Muscle layer of duodenum (tissue), 2 donors: ENCODE measurements around the gene CLDN22.
A peak's percentile ranks its signal among the peaks of the same experiment; 100 is the strongest.

Source experiments
- H3K27ac ChIP-seq: one replicate; pipeline ENCODE4 v1.7.0; 2013; ENCODE audit warnings: mild to moderate bottlenecking, low read length
- H3K27me3 ChIP-seq: one replicate; pipeline ENCODE4 v1.7.0; 2013; ENCODE audit warnings: low read depth, mild to moderate bottlenecking, control low read depth, low read length
- H3K36me3 ChIP-seq, 2 donors: one replicate each; pipeline ENCODE4 v1.7.0; 2013; ENCODE audit warnings: low read length in 2 of 2, control low read depth in 1 of 2, mild to moderate bottlenecking in 1 of 2; ENCODE audit not compliant: insufficient read depth in 2 of 2, control insufficient read depth in 1 of 2
- H3K4me1 ChIP-seq, 2 donors: one replicate each; pipeline ENCODE4 v1.7.0; 2013; ENCODE audit warnings: low read length in 2 of 2, mild to moderate bottlenecking in 2 of 2, control low read depth in 1 of 2, moderate library complexity in 1 of 2; ENCODE audit not compliant: insufficient read depth in 2 of 2, control insufficient read depth in 1 of 2
- H3K4me3 ChIP-seq, 2 donors: one replicate each; pipeline ENCODE4 v1.7.0; 2013; ENCODE audit warnings: low read length in 2 of 2, low read depth in 1 of 2, mild to moderate bottlenecking in 1 of 2
- H3K9me3 ChIP-seq, 2 donors: one replicate each; pipeline ENCODE4 v1.7.0; 2013; ENCODE audit warnings: low read length in 2 of 2, control low read depth in 1 of 2, mild to moderate bottlenecking in 1 of 2; ENCODE audit not compliant: control insufficient read depth in 1 of 2
- donor health status: healthy.

CLDN22 gene

DNA sequence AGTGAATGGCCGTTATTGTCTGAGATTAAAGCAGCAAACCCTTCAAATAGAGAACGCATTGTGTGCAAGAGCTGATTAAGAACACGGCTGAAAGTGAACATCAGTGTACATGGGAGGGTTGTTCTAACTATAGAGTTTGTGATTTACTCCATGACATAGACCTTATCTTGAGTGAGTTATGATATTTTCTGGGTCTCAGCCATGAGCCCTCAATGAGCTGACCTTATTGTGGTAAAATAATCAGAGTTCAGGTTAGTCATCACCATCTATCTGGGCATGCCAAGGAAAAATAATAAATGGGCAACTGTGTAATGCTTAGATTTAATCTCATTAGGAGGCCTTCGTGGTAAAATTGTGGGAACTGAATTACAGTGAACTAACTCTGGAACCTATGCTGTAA, 35.3 kb upstream of the CLDN22 start:
- Histone ChIP-seq H3K27ac (peak overlapping the region; percentile 39), H3K4me1 (peaks cover 0 to 4% of the 10 kb centered on the region in 2 donors), H3K4me3 (no peak overlapping the region), H3K27me3 (no peaks in the 10 kb centered on the region), H3K9me3 (no peaks in the 10 kb centered on the region), H3K36me3 (no peaks in the 10 kb centered on the region)

DNA sequence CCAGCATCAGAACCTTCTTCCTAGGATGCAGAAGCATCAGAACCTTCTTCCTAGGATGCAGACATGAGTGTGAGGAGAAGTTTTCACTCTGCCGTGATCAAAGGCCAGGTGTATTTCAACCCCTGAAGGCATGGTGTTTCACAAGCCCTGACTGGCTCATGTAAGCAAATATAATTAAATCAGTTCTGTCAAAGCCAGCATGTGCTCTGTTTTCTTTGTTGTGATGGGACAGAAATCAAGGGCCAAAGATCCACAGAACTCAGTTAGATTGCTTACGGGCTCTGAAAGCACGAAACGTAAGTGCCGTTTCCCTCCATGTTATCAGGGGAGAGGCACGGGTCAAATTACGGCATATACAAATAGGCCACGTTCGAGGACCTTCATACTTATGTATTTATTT, 34.1 kb upstream of the CLDN22 start:
- Histone ChIP-seq H3K4me1 (peaks cover 0 to 4% of the 10 kb centered on the region in 2 donors), H3K27me3 (no peaks in the 10 kb centered on the region), H3K4me3 (no peak overlapping the region), H3K27ac (no peak overlapping the region), H3K9me3 (no peaks in the 10 kb centered on the region), H3K36me3 (no peaks in the 10 kb centered on the region)

DNA sequence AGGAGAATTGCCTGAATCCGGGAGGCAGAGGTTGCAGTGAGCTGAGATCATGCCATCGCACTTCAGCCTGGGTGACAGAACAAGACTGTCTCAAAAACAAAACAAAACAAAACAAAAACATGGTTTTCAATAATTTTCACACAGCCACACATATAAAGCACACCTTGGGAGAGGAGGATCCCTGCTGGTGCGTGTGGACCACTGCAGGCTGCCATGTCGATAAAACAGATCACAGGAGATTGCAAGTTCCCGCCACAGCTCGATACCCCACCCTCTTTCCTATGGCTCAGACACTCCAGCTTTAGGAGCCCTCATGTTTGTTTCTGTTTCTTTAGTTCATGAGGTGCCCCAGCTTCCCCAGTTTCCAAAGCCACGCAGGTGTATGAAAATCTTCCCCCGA, 33.5 kb upstream of the CLDN22 start:
- Histone ChIP-seq H3K27ac (no peak overlapping the region), H3K36me3 (no peaks in the 10 kb centered on the region), H3K4me3 (no peak overlapping the region), H3K9me3 (no peaks in the 10 kb centered on the region), H3K27me3 (no peaks in the 10 kb centered on the region), H3K4me1 (peaks cover 0 to 4% of the 10 kb centered on the region in 2 donors)

DNA sequence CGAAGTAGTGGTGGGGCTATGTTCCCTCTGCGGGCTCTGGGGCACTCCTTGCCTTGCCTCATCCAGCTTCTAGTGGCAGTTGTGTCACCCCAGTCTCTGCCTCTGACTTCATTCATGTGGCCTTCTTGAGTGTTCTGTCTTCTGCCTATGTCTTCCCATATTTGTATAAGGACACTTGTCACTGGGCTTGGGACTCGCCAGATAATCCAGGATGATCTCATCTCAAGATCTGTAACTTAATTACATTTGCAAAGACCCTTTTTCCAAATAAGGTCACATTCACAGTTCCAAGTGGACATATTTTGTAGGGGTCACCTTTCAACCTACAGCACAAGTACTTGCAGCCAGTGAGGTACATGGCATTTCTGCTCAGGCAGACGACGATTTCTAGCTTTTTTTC, 32.5 kb upstream of the CLDN22 start:
- no peaks in the 10 kb centered on the region for H3K27me3 ChIP-seq
- no peaks in the 10 kb centered on the region for H3K9me3 ChIP-seq
- no peak overlapping the region for H3K4me3 ChIP-seq
- peaks cover 0 to 4% of the 10 kb centered on the region in 2 donors for H3K4me1 ChIP-seq
- H3K36me3 ChIP-seq = no peaks in the 10 kb centered on the region
- no peak overlapping the region for H3K27ac ChIP-seq

DNA sequence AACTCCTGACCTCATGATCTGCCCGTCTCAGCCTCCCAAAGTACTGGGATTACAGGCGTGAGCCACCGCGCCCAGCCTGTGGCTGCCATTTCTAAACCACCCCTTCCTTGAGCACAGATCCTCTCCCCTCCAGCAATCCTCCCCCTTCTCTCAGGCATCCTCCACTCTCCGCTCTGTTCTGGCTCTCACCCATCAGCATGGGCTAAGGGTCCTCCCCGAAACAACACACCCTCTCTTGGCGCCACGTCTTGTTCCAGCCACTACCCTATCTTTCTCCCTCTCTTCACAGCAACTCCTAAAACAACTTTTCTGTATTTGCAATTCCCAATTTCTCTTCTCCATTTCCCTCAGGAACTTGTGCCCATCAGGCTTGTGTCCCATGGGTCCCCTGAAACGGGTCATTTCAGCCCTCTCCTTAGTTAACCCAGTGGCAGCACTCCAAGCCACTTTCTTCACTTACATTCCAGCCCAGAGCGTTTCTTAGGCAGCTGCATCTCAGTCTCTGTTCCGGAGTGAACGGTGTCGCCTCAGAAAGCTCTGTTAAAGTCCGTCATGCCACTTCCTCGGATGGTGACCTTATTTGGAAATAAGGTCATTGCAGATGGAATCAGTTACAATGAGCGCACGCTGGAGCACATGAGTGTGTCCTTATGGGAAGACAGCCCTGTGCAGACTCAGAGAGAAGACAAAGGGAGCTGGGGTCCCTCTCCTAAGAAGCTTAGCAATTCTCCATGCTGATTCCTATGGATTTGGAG, 30.4 kb upstream of the CLDN22 start:
- no peak overlapping the region for H3K4me3 ChIP-seq
- H3K27ac ChIP-seq = no peak overlapping the region
- no peaks in the 10 kb centered on the region for H3K4me1 ChIP-seq
- no peaks in the 10 kb centered on the region for H3K27me3 ChIP-seq
- no peaks in the 10 kb centered on the region for H3K9me3 ChIP-seq
- no peaks in the 10 kb centered on the region for H3K36me3 ChIP-seq

DNA sequence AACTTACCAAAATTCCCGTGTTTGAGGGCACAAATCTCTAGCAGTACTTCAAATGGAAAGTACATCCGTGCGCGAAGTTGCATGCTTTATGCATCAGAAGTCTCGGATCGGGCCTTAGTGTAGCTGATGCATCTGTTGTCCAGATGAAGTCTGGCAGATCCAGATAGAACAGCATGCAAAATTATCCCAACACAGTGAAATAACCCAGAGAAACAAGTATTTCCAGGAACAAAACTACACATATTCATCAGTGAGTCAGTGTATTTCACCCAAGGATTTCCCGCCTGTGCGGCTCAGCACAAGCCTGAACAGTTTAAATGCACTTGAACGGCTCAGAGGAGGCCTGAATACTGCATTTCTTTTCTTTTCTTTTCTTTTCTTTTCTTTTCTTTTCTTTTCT, 29.6 kb upstream of the CLDN22 start:
- Histone ChIP-seq H3K27ac (no peak overlapping the region), H3K36me3 (no peaks in the 10 kb centered on the region), H3K27me3 (no peaks in the 10 kb centered on the region), H3K4me3 (no peak overlapping the region), H3K9me3 (no peaks in the 10 kb centered on the region), H3K4me1 (no peaks in the 10 kb centered on the region)

DNA sequence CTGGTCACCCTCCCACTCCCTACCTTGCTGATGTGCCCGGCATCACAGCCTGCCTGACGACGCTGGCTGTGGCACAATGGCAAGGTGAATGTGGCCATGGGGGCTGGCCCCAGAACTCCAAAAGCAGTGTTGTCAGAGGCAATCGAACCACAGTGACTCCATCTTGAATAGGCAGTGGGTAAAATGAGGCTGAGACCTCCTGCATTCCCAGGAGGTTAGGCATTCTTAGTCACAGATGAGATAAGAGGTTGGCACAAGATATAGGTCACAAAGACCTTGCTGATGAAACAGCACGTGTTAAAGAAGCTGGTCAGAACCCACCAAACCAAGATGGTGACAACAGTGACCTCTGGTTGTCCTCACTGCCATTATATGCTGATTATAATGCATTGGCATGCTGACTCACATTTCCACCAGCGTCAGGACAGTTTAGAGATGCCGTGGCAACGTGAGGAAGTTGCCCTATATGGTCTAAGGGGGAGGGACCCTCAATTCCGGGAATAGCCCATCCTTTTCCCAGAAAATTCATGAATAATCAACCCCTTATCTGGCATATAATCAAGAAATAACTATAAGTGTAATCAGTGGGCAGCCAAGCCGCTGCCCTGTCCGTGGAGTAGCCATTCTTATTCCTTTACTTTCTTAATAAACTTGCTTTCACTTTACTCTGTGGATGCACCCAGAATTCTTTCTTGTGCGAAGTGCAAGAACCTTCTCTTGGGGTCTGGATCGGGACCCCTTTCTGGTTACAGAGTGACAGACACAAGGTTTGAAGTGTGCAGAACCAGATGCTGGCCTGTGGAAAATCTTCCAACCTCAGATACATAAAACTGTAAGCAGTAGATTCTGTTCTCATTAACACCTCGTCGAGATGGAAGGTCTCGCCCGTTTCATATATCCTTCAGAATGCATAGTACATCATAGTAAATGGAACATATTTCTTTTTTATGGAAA, 28.9 kb upstream of the CLDN22 start:
- Histone ChIP-seq H3K4me3 (no peak overlapping the region), H3K4me1 (no peaks in the 10 kb centered on the region), H3K36me3 (no peaks in the 10 kb centered on the region), H3K27me3 (no peaks in the 10 kb centered on the region), H3K27ac (no peak overlapping the region), H3K9me3 (no peaks in the 10 kb centered on the region)

DNA sequence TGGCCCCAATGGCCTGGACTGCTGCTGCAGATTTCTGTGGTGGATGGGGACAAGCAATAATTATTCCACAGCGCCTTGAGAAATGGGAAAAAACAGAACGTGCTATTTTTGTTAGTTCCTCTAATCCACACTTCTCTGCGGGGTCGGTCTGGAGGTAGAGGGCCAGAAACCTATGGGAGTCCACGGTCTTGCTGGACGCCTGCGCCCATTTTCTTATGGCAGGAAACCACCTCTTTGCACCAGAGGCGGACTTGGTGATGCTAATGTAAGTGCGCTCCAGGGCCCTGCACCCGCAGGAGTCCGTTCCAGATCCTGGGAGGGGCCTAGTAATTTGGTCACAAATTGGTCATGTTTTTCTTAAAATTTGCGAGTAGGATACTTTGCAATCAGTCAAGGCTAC, 28.1 kb upstream of the CLDN22 start:
- no peaks in the 10 kb centered on the region for H3K36me3 ChIP-seq
- H3K27ac ChIP-seq = no peak overlapping the region
- no peaks in the 10 kb centered on the region for H3K9me3 ChIP-seq
- no peaks in the 10 kb centered on the region for H3K27me3 ChIP-seq
- H3K4me3 ChIP-seq = no peak overlapping the region
- H3K4me1 ChIP-seq = peaks cover 0 to 2% of the 10 kb centered on the region in 2 donors

DNA sequence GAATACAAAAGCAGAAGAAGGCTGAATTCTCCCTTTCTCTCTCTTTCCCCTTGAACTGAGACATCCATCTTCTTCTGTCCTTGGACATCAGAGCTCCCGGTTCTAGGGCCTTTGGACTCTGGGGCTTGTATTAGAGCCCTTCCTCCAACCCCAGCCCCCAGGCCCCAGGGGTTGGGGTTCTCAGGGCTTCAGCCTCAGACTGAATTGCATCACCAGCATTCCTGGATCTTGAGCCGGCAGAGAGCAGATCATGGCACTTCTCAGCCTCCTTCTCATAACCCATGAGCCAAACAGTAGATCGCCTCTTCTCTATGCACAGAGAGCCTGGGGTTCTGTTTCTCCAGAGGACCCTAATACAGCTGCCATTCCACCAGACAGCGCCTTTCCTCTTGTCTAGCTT, 27.5 kb upstream of the CLDN22 start:
- no peaks in the 10 kb centered on the region for H3K27me3 ChIP-seq
- no peaks in the 10 kb centered on the region for H3K36me3 ChIP-seq
- H3K27ac ChIP-seq = no peak overlapping the region
- H3K4me3 ChIP-seq = no peak overlapping the region
- H3K9me3 ChIP-seq = no peaks in the 10 kb centered on the region
- H3K4me1 ChIP-seq = peaks cover 0 to 8% of the 10 kb centered on the region in 2 donors

DNA sequence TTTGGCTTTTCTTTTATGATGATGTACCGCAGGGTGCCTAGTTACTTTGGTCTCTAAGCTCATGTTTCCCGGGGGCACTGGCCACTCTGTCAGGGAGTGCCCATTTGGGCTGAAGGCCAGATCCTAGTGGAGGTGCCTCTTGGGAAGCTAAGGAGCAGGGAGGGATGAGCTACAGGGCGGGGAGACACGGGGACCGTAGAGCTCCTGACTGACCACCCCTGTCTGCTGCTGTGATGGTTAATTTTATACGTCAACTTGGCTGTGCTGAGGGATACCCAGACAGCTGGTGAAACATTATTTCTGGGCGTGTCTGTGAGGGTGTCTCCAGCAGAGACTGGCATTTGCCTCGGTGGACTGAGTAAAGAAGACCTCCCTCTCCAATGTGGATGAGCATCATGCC, 27.1 kb upstream of the CLDN22 start:
- H3K9me3 ChIP-seq = no peaks in the 10 kb centered on the region
- no peak overlapping the region for H3K27ac ChIP-seq
- H3K36me3 ChIP-seq = no peaks in the 10 kb centered on the region
- H3K4me3 ChIP-seq = no peak overlapping the region
- no peaks in the 10 kb centered on the region for H3K27me3 ChIP-seq
- H3K4me1 ChIP-seq = peaks cover 0 to 9% of the 10 kb centered on the region in 2 donors

DNA sequence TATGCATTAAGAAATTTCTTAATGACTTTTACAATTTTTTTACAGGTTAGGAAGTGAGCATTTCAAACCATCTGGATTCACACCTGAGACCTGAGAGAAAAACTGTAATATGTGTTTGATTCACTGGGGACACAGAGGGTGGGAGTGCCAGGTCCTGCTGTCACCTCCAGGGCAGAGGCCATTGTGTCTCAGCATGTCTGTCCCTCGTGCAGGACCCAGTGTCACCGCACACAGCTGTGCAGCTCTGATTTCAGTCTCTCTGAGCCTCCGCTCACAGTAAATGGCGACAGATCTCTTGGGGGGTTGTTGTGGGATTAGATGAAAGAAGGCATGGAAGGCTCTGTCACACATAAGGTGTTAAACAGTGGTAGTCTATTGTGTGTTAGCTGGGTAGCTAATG, 25.2 kb upstream of the CLDN22 start:
- Histone ChIP-seq H3K36me3 (no peaks in the 10 kb centered on the region), H3K27ac (no peak overlapping the region), H3K4me3 (no peak overlapping the region), H3K9me3 (no peaks in the 10 kb centered on the region), H3K4me1 (peaks cover 0 to 9% of the 10 kb centered on the region in 2 donors), H3K27me3 (no peaks in the 10 kb centered on the region)
